PC-3 (cell line): Measurements from ENCODE around the gene MSL3. TPM values are rescaled to one million over a fixed set of nuclear protein-coding genes. Genes with fewer than 3 reads are reported as not detected.

ENCODE experiments used
- ATAC-seq: fragments of 200-7000 bp; cut with Tn5 transposase; 2 replicates; pipeline ENCODE4 v1.9.1; 2020; ENCODE audit warnings: mild to moderate bottlenecking, moderate library complexity
- BruUV-seq: library from RNA; stranded (reverse); fragments of 400-500 nt; replicated peaks from 2 replicates; lab custom pipeline; 2021; lab: Mats Ljungman, UMichigan
- CTCF ChIA-PET: fragments of 300-600 bp; sonication (Branson Sonifier 250); formaldehyde crosslinking; loops from one replicate; lab custom pipeline; 2022; ENCODE audit warnings: antibody characterized with exemption; lab: Charles Lee
- POLR2A ChIA-PET: fragments of 300-600 bp; sonication (Branson Sonifier 250); formaldehyde crosslinking; loops from one replicate; lab custom pipeline; 2022; ENCODE audit warnings: antibody characterized with exemption; ENCODE audit not compliant: unreplicated experiment; lab: Charles Lee
- DNase-seq: peaks from one replicate; pipeline ENCODE4 v3.0.0-alpha.2; 2015
- H2AFZ ChIP-seq: fragments of 300-600 bp; sonication (generic); 2 replicates; pipeline ENCODE4 v1.6.0; 2016; ENCODE audit warnings: antibody characterized with exemption, low read length
- H3F3A ChIP-seq: fragments of 300-600 bp; sonication (generic); one replicate; pipeline ENCODE4 v1.6.0; 2017; ENCODE audit warnings: antibody characterized with exemption, low read length, control low read depth, mild to moderate bottlenecking; ENCODE audit not compliant: unreplicated experiment
- H3K27ac ChIP-seq: fragments of 300-600 bp; sonication (generic); 2 replicates; pipeline ENCODE4 v1.5.1; 2016; ENCODE audit warnings: mild to moderate bottlenecking, low read length
- H3K27me3 ChIP-seq: fragments of 300-600 bp; sonication (generic); 2 replicates; pipeline ENCODE4 v1.6.1; 2016; ENCODE audit warnings: low read length, mixed read lengths
- H3K36me3 ChIP-seq: fragments of 300-600 bp; sonication (generic); 2 replicates; pipeline ENCODE4 v1.6.1; 2016; ENCODE audit warnings: low read depth, mixed run types, low read length, mixed read lengths
- H3K4me1 ChIP-seq: fragments of 300-600 bp; sonication (generic); 2 replicates; pipeline ENCODE4 v1.5.1; 2016; ENCODE audit warnings: low read length; ENCODE audit not compliant: insufficient read depth
- H3K4me2 ChIP-seq: fragments of 300-600 bp; sonication (generic); 2 replicates; pipeline ENCODE4 v1.6.0; 2016; ENCODE audit warnings: low read length
- H3K4me3 ChIP-seq: fragments of 300-600 bp; sonication (generic); 2 replicates; pipeline ENCODE4 v1.5.1; 2016; ENCODE audit warnings: mild to moderate bottlenecking, low read length, mixed read lengths
- H3K79me2 ChIP-seq: fragments of 300-600 bp; sonication (generic); 2 replicates; pipeline ENCODE4 v1.6.1; 2017; ENCODE audit warnings: low read length, mixed read lengths
- H3K9ac ChIP-seq: fragments of 300-600 bp; sonication (generic); 2 replicates; pipeline ENCODE4 v1.6.0; 2016; ENCODE audit warnings: mild to moderate bottlenecking, low read length
- H3K9me2 ChIP-seq: fragments of 300-600 bp; sonication (generic); replicated peaks from 2 replicates; pipeline ENCODE4 v1.6.1; 2016; ENCODE audit warnings: mixed run types, low read length, mixed read lengths
- H3K9me3 ChIP-seq: fragments of 300-600 bp; sonication (generic); 2 replicates; pipeline ENCODE4 v1.6.1; 2016; ENCODE audit warnings: low read length, mixed read lengths
- H4K20me1 ChIP-seq: fragments of 300-600 bp; sonication (generic); 2 replicates; pipeline ENCODE4 v1.6.1; 2016; ENCODE audit warnings: low read length, mixed read lengths
- EZH2 ChIP-seq: fragments of 300-600 bp; sonication (generic); IDR thresholded peaks from one replicate; pipeline ENCODE4 v1.6.1; 2017; ENCODE audit warnings: antibody characterized with exemption, mild to moderate bottlenecking, low read length; ENCODE audit not compliant: unreplicated experiment
- EZH2phosphoT487 ChIP-seq: fragments of 300-600 bp; sonication (generic); IDR thresholded peaks from 2 replicates; pipeline ENCODE4 v1.6.1; 2018; ENCODE audit warnings: mild to moderate bottlenecking, antibody characterized with exemption, low read length, borderline replicate concordance
- intact Hi-C: fragments of 100-400 bp; cut with micrococcal nuclease; formaldehyde crosslinking; loops from 2 replicates; pipeline ENCODE4 v1.9.0; 2023
- total RNA-seq: library from RNA; depleted of rRNA; stranded (reverse); fragments of >200 nt; gene quantifications from 2 replicates; pipeline ENCODE4 v1.2.3, GENCODE V29; 2014
- TF ChIP-seq, protein P1 (sequence below): fragments of 300-600 bp; sonication (generic); conservative IDR thresholded peaks from 2 replicates; pipeline ENCODE4 v1.5.1; 2017; ENCODE audit warnings: antibody characterized with exemption, low read depth, mild to moderate bottlenecking, low read length

MSL3 gene
- total RNA-seq, 1 experiment from 2014 or later = 30.3 TPM

DNA sequence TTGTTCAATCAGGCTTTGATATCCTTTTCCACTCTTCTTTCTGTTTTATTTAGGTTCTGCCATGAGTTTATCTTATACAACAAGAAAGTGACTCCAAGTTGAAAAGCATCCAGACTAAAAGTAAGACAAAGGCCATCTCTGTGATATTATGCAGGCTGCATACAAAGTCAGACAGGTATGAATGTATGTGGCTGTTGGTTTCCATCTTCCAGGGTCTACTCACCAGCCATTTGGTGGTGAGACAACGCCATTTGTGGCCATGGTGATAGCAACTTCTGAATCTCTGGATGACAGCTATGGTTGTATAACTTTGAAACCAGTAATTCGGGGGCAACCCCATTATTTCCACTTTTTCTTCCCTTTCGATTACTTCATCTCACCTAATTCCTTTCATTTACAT lies 17.2 kb upstream of the MSL3 start:
- Histone ChIP-seq H3K4me3 (no peak overlapping the region), H3K27me3 (no peaks in the 10 kb centered on the region), H3F3A (no peaks in the 10 kb centered on the region), H3K4me1 (no peaks in the 10 kb centered on the region), H2AFZ (no peak overlapping the region), H3K79me2 (no peaks in the 10 kb centered on the region), H3K9ac (no peak overlapping the region), H3K4me2 (no peak overlapping the region), H3K9me3 (no peaks in the 10 kb centered on the region), H3K9me2 (no peaks in the 10 kb centered on the region), H3K27ac (no peak overlapping the region), H3K36me3 (no peaks in the 10 kb centered on the region), H4K20me1 (no peaks in the 10 kb centered on the region)
- BruUV-seq = no TSS peak
- intact Hi-C loops = no loop called here
- DNase-seq (no peak), ATAC-seq (no peak)
- POLR2A ChIA-PET = no interaction called here
- TF ChIP-seq EZH2phosphoT487 (no peak), EZH2 (no peak)
- TF ChIP-seq, protein P1, sequence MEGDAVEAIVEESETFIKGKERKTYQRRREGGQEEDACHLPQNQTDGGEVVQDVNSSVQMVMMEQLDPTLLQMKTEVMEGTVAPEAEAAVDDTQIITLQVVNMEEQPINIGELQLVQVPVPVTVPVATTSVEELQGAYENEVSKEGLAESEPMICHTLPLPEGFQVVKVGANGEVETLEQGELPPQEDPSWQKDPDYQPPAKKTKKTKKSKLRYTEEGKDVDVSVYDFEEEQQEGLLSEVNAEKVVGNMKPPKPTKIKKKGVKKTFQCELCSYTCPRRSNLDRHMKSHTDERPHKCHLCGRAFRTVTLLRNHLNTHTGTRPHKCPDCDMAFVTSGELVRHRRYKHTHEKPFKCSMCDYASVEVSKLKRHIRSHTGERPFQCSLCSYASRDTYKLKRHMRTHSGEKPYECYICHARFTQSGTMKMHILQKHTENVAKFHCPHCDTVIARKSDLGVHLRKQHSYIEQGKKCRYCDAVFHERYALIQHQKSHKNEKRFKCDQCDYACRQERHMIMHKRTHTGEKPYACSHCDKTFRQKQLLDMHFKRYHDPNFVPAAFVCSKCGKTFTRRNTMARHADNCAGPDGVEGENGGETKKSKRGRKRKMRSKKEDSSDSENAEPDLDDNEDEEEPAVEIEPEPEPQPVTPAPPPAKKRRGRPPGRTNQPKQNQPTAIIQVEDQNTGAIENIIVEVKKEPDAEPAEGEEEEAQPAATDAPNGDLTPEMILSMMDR = no peak
- CTCF ChIA-PET = no interaction called here

DNA sequence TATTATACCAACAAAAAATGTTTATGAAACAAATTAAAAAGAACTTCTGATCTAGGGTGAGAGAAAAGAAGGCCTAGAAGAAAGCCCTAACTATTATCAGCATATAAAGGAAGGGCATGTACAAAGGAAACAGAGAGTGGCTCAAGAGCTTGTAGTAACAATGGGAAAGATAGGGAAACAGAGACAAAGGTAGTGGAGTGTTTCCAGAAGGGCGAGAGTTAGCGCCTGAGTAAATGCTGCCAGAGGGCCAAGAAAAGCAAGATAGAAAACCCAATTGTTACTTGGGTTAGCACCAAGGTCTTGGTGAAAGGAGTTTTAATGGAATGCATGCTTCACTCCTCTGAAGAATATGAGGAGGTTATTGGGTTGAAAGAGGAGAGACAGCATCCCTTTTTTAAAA lies 16.5 kb upstream of the MSL3 start:
- no peaks in the 10 kb centered on the region for H3F3A ChIP-seq
- H3K4me1 ChIP-seq = no peaks in the 10 kb centered on the region
- H3K4me2 ChIP-seq = no peak overlapping the region
- H3K9ac ChIP-seq = no peak overlapping the region
- no peak overlapping the region for H3K27ac ChIP-seq
- intact Hi-C loops = no loop called here
- DNase-seq = no peak
- H3K9me2 ChIP-seq = no peaks in the 10 kb centered on the region
- H3K36me3 ChIP-seq = no peaks in the 10 kb centered on the region
- no peaks in the 10 kb centered on the region for H3K9me3 ChIP-seq
- ChIA-PET CTCF (no interaction called here), POLR2A (no interaction called here)
- H4K20me1 ChIP-seq = no peaks in the 10 kb centered on the region
- H2AFZ ChIP-seq = no peak overlapping the region
- TF ChIP-seq EZH2 = no peak
- no peak for TF ChIP-seq EZH2phosphoT487
- TF ChIP-seq, protein P1 = no peak
- no peak overlapping the region for H3K4me3 ChIP-seq
- H3K79me2 ChIP-seq = no peaks in the 10 kb centered on the region
- no peak for ATAC-seq
- no peaks in the 10 kb centered on the region for H3K27me3 ChIP-seq
- no TSS peak for BruUV-seq

DNA sequence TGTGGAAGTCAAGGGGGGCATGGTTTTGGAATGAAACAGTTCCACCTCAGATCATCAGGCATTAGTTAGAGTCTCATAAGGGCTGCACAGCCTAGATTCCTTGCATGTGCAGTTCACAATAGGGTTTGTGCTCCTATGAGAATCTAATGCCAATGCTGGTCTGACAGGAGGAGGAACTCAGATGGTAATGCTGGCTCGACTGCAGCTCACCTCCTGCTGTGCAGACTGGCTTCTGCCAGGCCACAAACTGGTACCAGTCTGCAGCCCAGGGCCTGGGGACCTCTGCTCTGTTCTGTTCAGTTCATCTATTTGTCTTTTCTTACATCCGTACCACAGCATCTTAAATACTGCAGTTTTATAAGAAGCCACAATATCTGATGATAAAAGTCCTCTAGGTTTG lies 12.2 kb upstream of the MSL3 start:
- no TSS peak for BruUV-seq
- H3K9me3 ChIP-seq = no peaks in the 10 kb centered on the region
- no peak overlapping the region for H3K9ac ChIP-seq
- CTCF ChIA-PET = no interaction called here
- H2AFZ ChIP-seq = no peak overlapping the region
- no peak overlapping the region for H3K4me2 ChIP-seq
- H3K79me2 ChIP-seq = no peaks in the 10 kb centered on the region
- no peak for TF ChIP-seq EZH2phosphoT487
- TF ChIP-seq EZH2 = no peak
- TF ChIP-seq, protein P1 = no peak
- ATAC-seq (no peak), DNase-seq (no peak)
- H4K20me1 ChIP-seq = no peaks in the 10 kb centered on the region
- H3K36me3 ChIP-seq = no peaks in the 10 kb centered on the region
- no peak overlapping the region for H3K27ac ChIP-seq
- H3K4me1 ChIP-seq = peaks cover 6% of the 10 kb centered on the region
- no peaks in the 10 kb centered on the region for H3K27me3 ChIP-seq
- intact Hi-C loops = no loop called here
- H3K4me3 ChIP-seq = no peak overlapping the region
- no peaks in the 10 kb centered on the region for H3F3A ChIP-seq
- POLR2A ChIA-PET = no interaction called here
- no peaks in the 10 kb centered on the region for H3K9me2 ChIP-seq
